Omental fat pad (tissue), 4 donors: ENCODE measurements around the gene MRO. TPM values are rescaled to one million over a fixed set of nuclear protein-coding genes. Genes with fewer than 3 reads are reported as not detected.
"Not testable (repeated sequence)": the region's sequence is repeated elsewhere in the genome, so short reads cannot be mapped to it uniquely, and the experiment has no call there.

Experiments used
- ATAC-seq: fragments of 150-250 bp; one replicate; pipeline ENCODE4 v1.9.1; 2016; ENCODE audit warnings: mild to moderate bottlenecking, moderate library complexity; ENCODE audit not compliant: low FRiP score
- DNase-seq: peaks from one replicate; pipeline ENCODE4 v3.0.0-alpha.2; 2019; ENCODE audit warnings: low spot score
- CTCF ChIP-seq, 3 donors: fragments of 450-650 bp; IDR thresholded peaks; one replicate each; pipeline ENCODE4 v1.5.1; 2016 to 2017; ENCODE audit warnings: antibody characterized with exemption in 3 of 3, mild to moderate bottlenecking in 3 of 3, moderate library complexity in 2 of 3
- total RNA-seq, 4 donors: library from RNA; depleted of rRNA; stranded (reverse); fragments of >200 nt; gene quantifications; one replicate each; pipeline ENCODE4 v1.1.0, GENCODE V29; 2016

MRO gene
- total RNA-seq, 4 donors from 2014 or later: 1.1 to 3.5 (median 2.3) TPM

- DNase-seq: no peak
- TF ChIP-seq CTCF (IDR thresholded peaks at IDR 0.05): no peak
- no peak for ATAC-seq
Observed at GRCh38 chr18:50790241-50790640, 29.6 kb downstream of the MRO start.

GRCh38 chr18:50788284-50788683 lies 31.5 kb downstream of the MRO start:
- ATAC-seq: no peak
- no peak for TF ChIP-seq CTCF (IDR thresholded peaks at IDR 0.05)
- DNase-seq: no peak

GRCh38 chr18:50786864-50787263 lies 33.0 kb downstream of the MRO start:
- no peak for DNase-seq
- TF ChIP-seq CTCF (IDR thresholded peaks at IDR 0.05): no peak
- ATAC-seq: no peak

GRCh38 chr18:50783553-50783952 lies 36.3 kb downstream of the MRO start:
- no peak for TF ChIP-seq CTCF (IDR thresholded peaks at IDR 0.05)
- DNase-seq: no peak
- no peak for ATAC-seq

- DNase-seq, ATAC-seq: not testable (repeated sequence)
Observed at GRCh38 chr18:50779021-50779420, 40.8 kb downstream of the MRO start.

- TF ChIP-seq CTCF (IDR thresholded peaks at IDR 0.05): no peak
- no peak for ATAC-seq
- no peak for DNase-seq
Observed at GRCh38 chr18:50776383-50776782, 43.4 kb downstream of the MRO start.

- TF ChIP-seq CTCF (IDR thresholded peaks at IDR 0.05): no peak
- DNase-seq: no peak
- ATAC-seq: no peak
Observed at GRCh38 chr18:50775726-50776125, 44.1 kb downstream of the MRO start.

GRCh38 chr18:50775207-50775606 lies 44.6 kb downstream of the MRO start:
- ATAC-seq: no peak
- DNase-seq: no peak
- TF ChIP-seq CTCF (IDR thresholded peaks at IDR 0.05): no peak
